ENCODE results near the gene OVCH2. TPM values are rescaled to one million over a fixed set of nuclear protein-coding genes. Genes with fewer than 3 reads are reported as not detected.

Gene OVCH2
- total and polyA plus RNA-seq, 2 experiments from 2014 or later = not detected

- H3K4me3 ChIP-seq = no peak overlapping the region
- peak in 1 of 2 donors; percentile 47 for DNase-seq (ENCODE audit: low read depth in 1 of 2, low spot score in 1 of 2)
- no peaks in the 10 kb centered on the region for H3K36me3 ChIP-seq
- H3K27me3 ChIP-seq = peaks cover 19% of the 10 kb centered on the region
- no peak for TF ChIP-seq CTCF (IDR thresholded peaks at IDR 0.05; ENCODE audit: low read depth, low read length)
- no peaks in the 10 kb centered on the region for H3K9me3 ChIP-seq (ENCODE audit: low read depth)
- no peaks in the 10 kb centered on the region for H3K4me1 ChIP-seq (ENCODE audit: low read depth)
- H3K27ac ChIP-seq = no peak overlapping the region
Measured at GRCh38 chr11:7677071-7677470, 29.2 kb downstream of the OVCH2 start.

- H3K27me3 ChIP-seq = peaks cover 19% of the 10 kb centered on the region
- no peak overlapping the region for H3K27ac ChIP-seq
- no peaks in the 10 kb centered on the region for H3K36me3 ChIP-seq
- no peak overlapping the region for H3K4me3 ChIP-seq
- no peaks in the 10 kb centered on the region for H3K9me3 ChIP-seq (ENCODE audit: low read depth)
- TF ChIP-seq CTCF (IDR thresholded peaks at IDR 0.05; ENCODE audit: low read depth, low read length) = no peak
- no peaks in the 10 kb centered on the region for H3K4me1 ChIP-seq (ENCODE audit: low read depth)
- no peak for DNase-seq (ENCODE audit: low read depth in 1 of 2, low spot score in 1 of 2)
Measured at GRCh38 chr11:7675631-7676030, 30.6 kb downstream of the OVCH2 start.

GRCh38 chr11:7673724-7674434 lies 32.4 kb downstream of the OVCH2 start:
- no peaks in the 10 kb centered on the region for H3K4me1 ChIP-seq (ENCODE audit: low read depth)
- no peak for TF ChIP-seq CTCF (IDR thresholded peaks at IDR 0.05; ENCODE audit: low read depth, low read length)

GRCh38 chr11:7672960-7673723 lies 33.1 kb downstream of the OVCH2 start, which contains the start of gene CYB5R2:
Gene CYB5R2, minus strand, starts transcription at chr11:7673500. Its CDS starts 675 bp downstream, at chr11:7672825.
- Histone ChIP-seq H3K27ac (no peak within 1 kb of the TSS), H3K36me3 (no peaks in the 10 kb centered on the region)

More at GRCh38 chr11:7673724-7674434, 32.4 kb downstream of the OVCH2 start:
- Histone ChIP-seq H3K27ac (no peak overlapping the region), H3K4me3 (peak overlapping the region; percentile 43), H3K27me3 (peaks cover 19% of the 10 kb centered on the region), H3K36me3 (no peaks in the 10 kb centered on the region), H3K9me3 (ENCODE audit: low read depth) (no peaks in the 10 kb centered on the region)
- peak; percentile 45 to 61 for DNase-seq (ENCODE audit: low read depth in 1 of 2, low spot score in 1 of 2)

More at GRCh38 chr11:7672960-7673723, 33.1 kb downstream of the OVCH2 start, which contains the start of gene CYB5R2:
- Histone ChIP-seq H3K9me3 (ENCODE audit: low read depth) (no peaks in the 10 kb centered on the region), H3K27me3 (peaks cover 19% of the 10 kb centered on the region), H3K4me3 (peak within 1 kb of the TSS; percentile 43), H3K4me1 (ENCODE audit: low read depth) (no peaks in the 10 kb centered on the region)
- peak; percentile 68 to 80 for DNase-seq (ENCODE audit: low read depth in 1 of 2, low spot score in 1 of 2)
- TF ChIP-seq CTCF (IDR thresholded peaks at IDR 0.05; ENCODE audit: low read depth, low read length) = no peak
